HG03558 (cell line): ENCODE results near the gene TAOK1.

Experiments
- ATAC-seq: cut with Tn5 transposase; IDR thresholded peaks from one replicate; pipeline ENCODE4 v1.9.1; 2021; ENCODE audit warnings: moderate number of reproducible peaks; ENCODE audit not compliant: unreplicated experiment; ENCODE audit errors: extremely low read depth

Gene TAOK1

GRCh38 chr17:29567554-29568330, 177.6 kb downstream of the TAOK1 start:
- ATAC-seq, result no peak

GRCh38 chr17:29568331-29569244, 178.4 kb downstream of the TAOK1 start, which contains the start of gene TP53I13:
Gene TP53I13, plus strand, starts transcription at chr17:29568701. Its CDS starts 58 bp downstream, at chr17:29568759.
- no peak for ATAC-seq

- ATAC-seq, result no peak
Measured at GRCh38 chr17:29569245-29569950, 179.2 kb downstream of the TAOK1 start.

- ATAC-seq, result no peak
Measured at GRCh38 chr17:29570521-29570920, 180.4 kb downstream of the TAOK1 start.

DNA sequence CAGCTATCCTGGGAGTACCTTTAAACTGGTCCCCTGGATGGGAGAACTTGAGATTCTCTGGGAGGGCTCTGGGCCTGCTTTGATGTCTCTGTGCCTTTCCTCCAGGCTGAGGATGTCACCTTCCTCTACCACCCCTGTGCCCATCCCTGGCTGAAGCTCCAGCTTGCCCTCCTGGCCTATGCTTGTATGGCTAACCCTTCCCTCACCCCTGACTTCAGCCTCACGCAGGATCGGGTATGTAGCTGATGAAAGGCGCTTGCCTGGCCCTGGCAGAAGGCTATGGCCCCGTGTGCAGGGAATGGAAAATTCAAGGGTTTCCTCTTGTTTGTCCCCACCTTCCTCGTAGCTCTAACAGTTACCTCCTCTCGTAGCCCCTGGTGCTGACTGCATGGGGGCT, 181.3 kb downstream of the TAOK1 start:
- no peak for ATAC-seq

GRCh38 chr17:29571883-29572681, 181.9 kb downstream of the TAOK1 start:
- ATAC-seq, result no peak

DNA sequence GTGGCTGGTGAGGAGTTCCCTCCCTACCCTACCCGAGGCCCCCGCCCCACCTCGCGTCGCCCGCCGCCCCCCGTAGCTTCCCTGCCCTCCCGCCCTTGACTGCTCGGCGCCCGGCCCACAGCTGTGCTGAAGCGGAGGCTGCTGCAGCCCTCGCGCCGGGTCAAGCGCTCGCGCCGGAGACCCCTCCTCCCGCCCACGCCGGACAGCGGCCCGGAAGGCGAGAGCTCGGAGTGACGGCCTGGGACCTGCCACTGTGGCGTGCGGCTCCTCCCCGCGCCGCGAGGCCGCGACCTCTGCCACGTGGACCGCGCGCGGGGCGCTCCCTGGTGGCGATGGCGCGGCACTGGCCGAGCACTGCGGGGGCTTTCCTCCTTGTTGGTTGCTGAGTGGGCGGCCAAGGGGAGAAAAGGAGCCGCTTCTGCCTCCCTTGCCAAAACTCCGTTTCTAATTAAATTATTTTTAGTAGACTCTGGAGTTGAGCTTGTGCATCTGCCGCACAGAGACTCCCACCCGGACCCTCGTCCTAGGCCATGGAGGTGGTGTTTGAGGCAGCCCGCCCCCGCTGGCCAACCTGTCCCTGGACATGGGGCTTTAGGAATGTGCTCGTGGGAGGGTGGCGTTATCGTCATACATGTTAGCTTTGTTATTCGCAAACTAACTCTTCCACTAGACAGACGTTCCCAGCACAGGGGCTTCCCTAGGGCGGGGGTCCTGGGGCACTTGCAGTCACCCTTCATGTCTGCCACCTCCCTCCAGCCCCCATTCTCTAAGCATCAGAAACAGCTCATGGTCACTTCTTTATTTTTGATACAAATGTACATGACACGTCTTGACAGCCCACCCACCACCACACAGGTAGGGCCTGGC, 182.8 kb downstream of the TAOK1 start:
- ATAC-seq, result no peak

- no peak for ATAC-seq
Measured at GRCh38 chr17:29573558-29573869, 183.4 kb downstream of the TAOK1 start.

DNA sequence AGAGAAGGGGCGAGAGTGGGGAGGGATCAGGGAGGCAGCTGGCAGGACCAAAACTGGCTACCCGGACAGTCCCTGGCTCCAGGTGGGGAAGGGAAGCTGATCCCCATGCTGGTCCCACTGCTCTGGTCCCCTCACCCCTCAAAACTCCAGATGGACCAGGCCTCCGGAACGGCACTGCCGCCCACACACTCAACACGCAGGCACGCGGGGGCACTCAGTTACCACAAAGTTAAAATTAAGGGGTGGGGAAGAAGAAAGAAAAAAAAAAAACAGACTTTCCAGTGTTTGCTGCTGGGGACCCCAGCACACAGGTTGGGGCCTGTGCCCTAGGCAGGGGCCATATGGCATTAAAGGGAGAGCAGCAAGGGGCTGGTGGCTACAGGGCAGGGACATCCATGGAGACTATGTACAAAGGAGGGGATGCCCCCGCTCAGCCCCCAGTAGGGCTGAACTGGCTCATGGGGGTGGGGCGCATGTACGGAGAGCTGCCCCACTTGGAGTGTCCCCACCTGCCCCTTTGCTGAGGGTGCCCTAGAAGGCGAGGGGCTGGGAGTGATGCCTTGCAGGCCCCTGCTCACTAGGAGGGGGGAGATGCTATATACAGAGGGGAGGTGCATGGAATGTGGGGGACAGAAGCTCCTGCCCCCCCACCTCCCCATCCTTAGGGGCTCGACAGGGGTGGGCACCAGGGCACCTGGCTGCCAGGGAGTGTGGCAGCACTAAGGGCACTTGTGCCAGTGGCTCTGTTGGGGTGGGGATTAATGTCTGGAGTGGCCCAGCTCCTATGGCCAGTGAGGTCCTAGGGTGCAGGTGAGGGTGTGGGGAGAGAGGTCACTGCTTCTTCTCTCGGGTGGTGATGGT, 183.9 kb downstream of the TAOK1 start:
- ATAC-seq, result no peak

- ATAC-seq, result no peak
Measured at GRCh38 chr17:29574732-29575510, 184.8 kb downstream of the TAOK1 start.

- ATAC-seq, result no peak
Measured at GRCh38 chr17:29575511-29576213, 185.5 kb downstream of the TAOK1 start.

- ATAC-seq, result no peak
Measured at GRCh38 chr17:29576214-29577000, 186.2 kb downstream of the TAOK1 start.

GRCh38 chr17:29577001-29577370, 186.8 kb downstream of the TAOK1 start:
- ATAC-seq, result no peak

GRCh38 chr17:29577385-29578211, 187.4 kb downstream of the TAOK1 start:
- no peak for ATAC-seq
